A549 (cell line): Measurements from ENCODE around the gene COX10. TPM values are rescaled to one million over a fixed set of nuclear protein-coding genes. Genes with fewer than 3 reads are reported as not detected.

Source experiments
- ATAC-seq, 2 experiments: fragments of 200-7000 bp in 1 of 2; fragments of >200 bp in 1 of 2; cut with Nextera tagmentation in 1 of 2; cut with Tn5 transposase in 1 of 2; 3 replicates each; pipeline versions ENCODE4 v1.8.0 to v1.9.1; 2018 to 2020; ENCODE audit warnings: mild to moderate bottlenecking in 1 of 2, moderate library complexity in 1 of 2
- CTCF ChIA-PET: fragments of 300-600 bp; sonication (Branson Sonifier 250); formaldehyde crosslinking; extraction: SDS; loops from one replicate; lab custom pipeline; 2021; ENCODE audit warnings: antibody characterized with exemption, inconsistent platforms; lab: Yijun Ruan, JAX
- POLR2A ChIA-PET: fragments of 350-600 bp; formaldehyde crosslinking; extraction: SDS; loops from one replicate; lab custom pipeline; 2021; ENCODE audit warnings: antibody characterized with exemption, inconsistent platforms; lab: Yijun Ruan, JAX
- DNase-seq, 2 experiments: peaks; one replicate each; pipeline versions ENCODE4 v3.0.0 to v3.0.0-alpha.2; 2011 to 2016; ENCODE audit warnings: low read depth in 1 of 2, low spot score in 1 of 2
- FAIRE-seq: peaks from 2 replicates; lab custom pipeline; 2011; peaks lifted over from hg19 to GRCh38; lab: Jason Lieb, UNC
- H3K27ac ChIP-seq, 2 experiments: fragments of >200 bp; sonication (Bioruptor Twin); formaldehyde crosslinking; 3 replicates each; pipeline ENCODE4 v1.5.1; 2016 to 2017
- H3K4me1 ChIP-seq: fragments of >200 bp; sonication (Bioruptor Twin); formaldehyde crosslinking; 3 replicates; pipeline ENCODE4 v1.6.1; 2016
- H3K4me2 ChIP-seq: fragments of >200 bp; sonication (Bioruptor Twin); formaldehyde crosslinking; 3 replicates; pipeline ENCODE4 v1.6.1; 2016
- H3K4me3 ChIP-seq: fragments of >200 bp; sonication (Bioruptor Twin); formaldehyde crosslinking; 3 replicates; pipeline ENCODE4 v1.5.1; 2016
- H3K9me3 ChIP-seq: fragments of >200 bp; sonication (Bioruptor Twin); formaldehyde crosslinking; 3 replicates; pipeline ENCODE4 v1.6.1; 2016
- BHLHE40 ChIP-seq: IDR thresholded peaks from 2 replicates; pipeline ENCODE4 v1.6.1; 2012; ENCODE audit warnings: low read depth, low read length, inconsistent platforms
- CBX2 ChIP-seq: fragments of 200-600 bp; sonication (generic); IDR thresholded peaks from 2 replicates; pipeline ENCODE4 v1.6.1; 2016; ENCODE audit warnings: low read depth, mild to moderate bottlenecking, borderline replicate concordance
- CEBPB ChIP-seq, 2 experiments: fragments of >200 bp in 1 of 2; sonication (Bioruptor Twin) in 1 of 2; formaldehyde crosslinking in 1 of 2; IDR thresholded peaks; 2 replicates each; pipeline ENCODE4 v1.6.1; 2012 to 2016
- EHF ChIP-seq: fragments of 250-450 bp; sonication (Bioruptor Pico); IDR thresholded peaks from 2 replicates; pipeline ENCODE4 v1.5.0; 2020; ENCODE audit warnings: mild to moderate bottlenecking
- EHMT2 ChIP-seq: fragments of 200-600 bp; sonication (generic); IDR thresholded peaks from 2 replicates; pipeline ENCODE4 v1.6.1; 2016; ENCODE audit warnings: antibody characterized with exemption, low read depth, mild to moderate bottlenecking, moderate library complexity
- ESRRA ChIP-seq: fragments of 150-350 bp; IDR thresholded peaks from 2 replicates; pipeline ENCODE4 v1.6.1; 2014; ENCODE audit warnings: mild to moderate bottlenecking, low read length, borderline replicate concordance
- FOXS1 ChIP-seq: fragments of 250-450 bp; sonication (Bioruptor Pico); IDR thresholded peaks from 2 replicates; pipeline ENCODE4 v1.5.0; 2020; ENCODE audit warnings: mild to moderate bottlenecking, moderate library complexity
- HEYL ChIP-seq: fragments of 250-450 bp; sonication (Bioruptor Pico); IDR thresholded peaks from 2 replicates; pipeline ENCODE4 v1.8.0; 2021; ENCODE audit warnings: mild to moderate bottlenecking, moderate library complexity
- HOXB5 ChIP-seq: fragments of 250-450 bp; sonication (Bioruptor Pico); IDR thresholded peaks from 2 replicates; pipeline ENCODE4 v1.5.0; 2020; ENCODE audit warnings: mild to moderate bottlenecking, moderate library complexity
- JUN ChIP-seq, 2 experiments: fragments of >200 bp; sonication (Bioruptor Twin); formaldehyde crosslinking; IDR thresholded peaks; 2 replicates in 1 of 2; 3 replicates in 1 of 2; pipeline ENCODE4 v1.6.1; 2016 to 2017
- JUNB ChIP-seq: fragments of >200 bp; sonication (Bioruptor Twin); formaldehyde crosslinking; IDR thresholded peaks from 2 replicates; pipeline ENCODE4 v1.6.1; 2016
- KDM1A ChIP-seq: fragments of 200-600 bp; sonication (generic); IDR thresholded peaks from 2 replicates; pipeline ENCODE4 v1.6.1; 2016; ENCODE audit warnings: low read depth, mild to moderate bottlenecking
- MAFK ChIP-seq: fragments of 450-650 bp; IDR thresholded peaks from 2 replicates; pipeline ENCODE4 v1.6.1; 2014; ENCODE audit not compliant: partially characterized antibody
- MAZ ChIP-seq: fragments of 150-350 bp; IDR thresholded peaks from 2 replicates; pipeline ENCODE4 v1.6.1; 2014; ENCODE audit warnings: antibody characterized with exemption, low read depth, low read length, borderline replicate concordance
- MYC ChIP-seq: IDR thresholded peaks from 2 replicates; pipeline ENCODE4 v1.6.1; 2012; ENCODE audit warnings: mild to moderate bottlenecking, inconsistent platforms, low read length, improper control_type of control experiment, borderline replicate concordance
- NFE2L2 ChIP-seq: fragments of 150-350 bp; conservative IDR thresholded peaks from 2 replicates; pipeline ENCODE4 v1.6.1; 2014; ENCODE audit warnings: low read length
- NR3C1 ChIP-seq: fragments of >200 bp; sonication (Bioruptor Twin); formaldehyde crosslinking; IDR thresholded peaks from 3 replicates; pipeline ENCODE4 v1.6.1; 2017
- POLR2A ChIP-seq: IDR thresholded peaks from 2 replicates; pipeline ENCODE4 v1.6.1; 2012; ENCODE audit warnings: mild to moderate bottlenecking, low read length
- RARB ChIP-seq: fragments of 250-450 bp; sonication (Bioruptor Pico); IDR thresholded peaks from 2 replicates; pipeline ENCODE4 v1.8.0; 2021; ENCODE audit warnings: mild to moderate bottlenecking, moderate library complexity
- RCOR1 ChIP-seq: fragments of 150-350 bp; IDR thresholded peaks from 2 replicates; pipeline ENCODE4 v1.6.1; 2014; ENCODE audit warnings: antibody characterized with exemption, low read length, low read depth
- RNF2 ChIP-seq: fragments of 200-600 bp; sonication (generic); IDR thresholded peaks from 2 replicates; pipeline ENCODE4 v1.6.1; 2016; ENCODE audit warnings: low read depth, mild to moderate bottlenecking, antibody characterized with exemption, moderate library complexity, borderline replicate concordance
- SREBF2 ChIP-seq: fragments of 450-650 bp; IDR thresholded peaks from 2 replicates; pipeline ENCODE4 v1.6.1; 2014; ENCODE audit warnings: mild to moderate bottlenecking, moderate library complexity
- TFCP2L1 ChIP-seq: fragments of 250-450 bp; sonication (Bioruptor Pico); IDR thresholded peaks from 2 replicates; pipeline ENCODE4 v1.5.0; 2021; ENCODE audit warnings: mild to moderate bottlenecking
- TP53 ChIP-seq: fragments of 250-450 bp; sonication (Bioruptor Pico); IDR thresholded peaks from 2 replicates; pipeline ENCODE4 v1.5.0; 2021; ENCODE audit warnings: mild to moderate bottlenecking, moderate library complexity
- ZC3H11A ChIP-seq: fragments of 450-650 bp; IDR thresholded peaks from 2 replicates; pipeline ENCODE4 v1.6.1; 2014; ENCODE audit warnings: antibody characterized with exemption, mild to moderate bottlenecking
- ZFP36 ChIP-seq: fragments of 450-650 bp; IDR thresholded peaks from 2 replicates; pipeline ENCODE4 v1.6.1; 2014; ENCODE audit warnings: borderline replicate concordance; ENCODE audit not compliant: partially characterized antibody
- ZNF302 ChIP-seq: fragments of 250-450 bp; sonication (Bioruptor Pico); IDR thresholded peaks from 2 replicates; pipeline ENCODE4 v1.9.0; 2021; ENCODE audit warnings: inconsistent platforms, mild to moderate bottlenecking, moderate library complexity
- WGBS: methylation state at CpG from one replicate; pipeline ENCODE4 v1.1.6; 2017; ENCODE audit errors: missing lambda C conversion rate; 5-methylcytosine and 5-hydroxymethylcytosine counted together
- polyA plus RNA-seq, 4 experiments: library from polyadenylated mRNA; depleted of rRNA in 3 of 4; stranded (reverse); fragments of >200 nt; fragmentation: RNase III in 1 of 4; extraction: RNeasy Plus Mini Kit Qiagen cat#74134 plus additional on column Dnase treatment in 1 of 4; gene quantifications; 2 replicates in 3 of 4; 3 replicates in 1 of 4; pipeline ENCODE4 v1.2.3, GENCODE V29; 2011 to 2017
- TF ChIP-seq, protein P1 (sequence below): IDR thresholded peaks from 2 replicates; pipeline ENCODE4 v1.6.1; 2012
- TF ChIP-seq, protein P2 (sequence below): fragments of 450-650 bp; IDR thresholded peaks from 2 replicates; pipeline ENCODE4 v1.6.1; 2014; ENCODE audit warnings: antibody characterized with exemption
- TF ChIP-seq, protein P3 (sequence below): fragments of 250-450 bp; sonication (Bioruptor Pico); IDR thresholded peaks from 2 replicates; pipeline ENCODE4 v1.5.0; 2021; ENCODE audit warnings: mild to moderate bottlenecking, moderate library complexity, borderline replicate concordance

The COX10 gene
- polyA plus RNA-seq, 2 of the 4 experiments (the other 2 are of a cell fraction) = 15.1 to 25.8 TPM

DNA sequence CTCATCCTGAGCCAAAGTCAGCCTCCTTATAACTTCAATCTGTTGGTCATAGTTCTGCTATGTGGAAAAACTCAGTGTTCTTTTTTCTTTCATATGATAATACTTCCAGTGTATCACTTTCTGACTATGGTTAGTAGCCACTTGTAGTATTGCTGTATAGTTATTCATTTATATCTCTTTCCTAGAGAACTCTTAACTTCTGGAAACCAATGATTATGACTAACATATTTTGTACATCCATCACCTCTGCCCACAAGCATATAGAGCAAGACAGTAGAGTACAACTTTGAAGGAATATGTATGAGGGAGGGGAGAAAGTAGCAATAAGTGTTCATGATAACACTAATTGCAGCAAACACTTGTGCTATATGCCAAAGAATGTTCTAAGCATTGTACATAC is 38.6 kb downstream of the COX10 start:
- TF ChIP-seq KDM1A (no peak), TFCP2L1 (CRISPR knock-in tag) (no peak), FOXS1 (CRISPR knock-in tag) (no peak), POLR2A (no peak), EHMT2 (no peak), RCOR1 (no peak), TP53 (no peak), CBX2 (no peak), EHF (CRISPR knock-in tag) (no peak)
- TF ChIP-seq, protein P1, sequence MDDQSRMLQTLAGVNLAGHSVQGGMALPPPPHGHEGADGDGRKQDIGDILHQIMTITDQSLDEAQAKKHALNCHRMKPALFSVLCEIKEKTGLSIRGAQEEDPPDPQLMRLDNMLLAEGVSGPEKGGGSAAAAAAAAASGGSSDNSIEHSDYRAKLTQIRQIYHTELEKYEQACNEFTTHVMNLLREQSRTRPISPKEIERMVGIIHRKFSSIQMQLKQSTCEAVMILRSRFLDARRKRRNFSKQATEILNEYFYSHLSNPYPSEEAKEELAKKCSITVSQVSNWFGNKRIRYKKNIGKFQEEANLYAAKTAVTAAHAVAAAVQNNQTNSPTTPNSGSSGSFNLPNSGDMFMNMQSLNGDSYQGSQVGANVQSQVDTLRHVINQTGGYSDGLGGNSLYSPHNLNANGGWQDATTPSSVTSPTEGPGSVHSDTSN = no peak
- TF ChIP-seq, protein P2, sequence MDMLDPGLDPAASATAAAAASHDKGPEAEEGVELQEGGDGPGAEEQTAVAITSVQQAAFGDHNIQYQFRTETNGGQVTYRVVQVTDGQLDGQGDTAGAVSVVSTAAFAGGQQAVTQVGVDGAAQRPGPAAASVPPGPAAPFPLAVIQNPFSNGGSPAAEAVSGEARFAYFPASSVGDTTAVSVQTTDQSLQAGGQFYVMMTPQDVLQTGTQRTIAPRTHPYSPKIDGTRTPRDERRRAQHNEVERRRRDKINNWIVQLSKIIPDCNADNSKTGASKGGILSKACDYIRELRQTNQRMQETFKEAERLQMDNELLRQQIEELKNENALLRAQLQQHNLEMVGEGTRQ = no peak
- TF ChIP-seq, protein P3, sequence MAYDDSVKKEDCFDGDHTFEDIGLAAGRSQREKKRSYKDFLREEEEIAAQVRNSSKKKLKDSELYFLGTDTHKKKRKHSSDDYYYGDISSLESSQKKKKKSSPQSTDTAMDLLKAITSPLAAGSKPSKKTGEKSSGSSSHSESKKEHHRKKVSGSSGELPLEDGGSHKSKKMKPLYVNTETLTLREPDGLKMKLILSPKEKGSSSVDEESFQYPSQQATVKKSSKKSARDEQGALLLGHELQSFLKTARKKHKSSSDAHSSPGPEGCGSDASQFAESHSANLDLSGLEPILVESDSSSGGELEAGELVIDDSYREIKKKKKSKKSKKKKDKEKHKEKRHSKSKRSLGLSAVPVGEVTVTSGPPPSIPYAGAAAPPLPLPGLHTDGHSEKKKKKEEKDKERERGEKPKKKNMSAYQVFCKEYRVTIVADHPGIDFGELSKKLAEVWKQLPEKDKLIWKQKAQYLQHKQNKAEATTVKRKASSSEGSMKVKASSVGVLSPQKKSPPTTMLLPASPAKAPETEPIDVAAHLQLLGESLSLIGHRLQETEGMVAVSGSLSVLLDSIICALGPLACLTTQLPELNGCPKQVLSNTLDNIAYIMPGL (CRISPR knock-in tag) = no peak
- no peak for DNase-seq
- FAIRE-seq = no peak
- Histone ChIP-seq H3K27ac (no peak overlapping the region), H3K9me3 (no peaks in the 10 kb centered on the region), H3K4me1 (no peaks in the 10 kb centered on the region), H3K4me3 (no peak overlapping the region), H3K4me2 (no peak overlapping the region)
- POLR2A ChIA-PET = no interaction called here
- CTCF ChIA-PET = no interaction called here
- ATAC-seq = no peak

DNA sequence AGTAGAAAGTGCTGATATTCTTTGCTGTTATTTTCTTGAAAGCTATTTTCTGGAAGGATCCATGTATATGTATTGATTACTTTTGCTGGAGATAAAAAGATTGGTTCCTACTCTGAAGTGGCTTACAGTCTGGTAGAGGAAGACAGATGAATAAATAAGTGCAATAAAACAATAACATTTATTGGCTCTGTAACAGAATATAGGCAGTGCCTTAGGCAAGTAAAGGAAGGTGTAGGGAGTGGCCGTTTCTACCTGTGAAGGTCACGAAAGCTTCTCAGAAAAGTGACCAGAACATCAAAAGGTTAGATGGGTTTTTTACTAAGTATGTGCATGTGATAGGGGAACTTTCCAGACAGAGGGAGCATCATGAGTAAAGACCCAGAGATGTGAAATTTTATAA is 43.1 kb downstream of the COX10 start:
- FAIRE-seq (no peak), DNase-seq (no peak), ATAC-seq (no peak)
- Histone ChIP-seq H3K4me2 (no peak overlapping the region), H3K9me3 (no peaks in the 10 kb centered on the region), H3K4me3 (no peak overlapping the region), H3K4me1 (no peaks in the 10 kb centered on the region), H3K27ac (no peak overlapping the region)
- ChIA-PET CTCF (no interaction called here), POLR2A (no interaction called here)
- TF ChIP-seq RCOR1 (no peak), SREBF2 (no peak), ZNF302 (CRISPR knock-in tag) (no peak), JUNB (no peak), JUN (IDR thresholded peaks at IDR 0.05) (no peak), MYC (no peak), MAZ (no peak), CEBPB (IDR thresholded peaks at IDR 0.05) (no peak), RARB (CRISPR knock-in tag) (no peak)
- TF ChIP-seq, protein P3 (CRISPR knock-in tag) = no peak
- 87% methylated on average over 2 of the region's 2 CpGs for WGBS

DNA sequence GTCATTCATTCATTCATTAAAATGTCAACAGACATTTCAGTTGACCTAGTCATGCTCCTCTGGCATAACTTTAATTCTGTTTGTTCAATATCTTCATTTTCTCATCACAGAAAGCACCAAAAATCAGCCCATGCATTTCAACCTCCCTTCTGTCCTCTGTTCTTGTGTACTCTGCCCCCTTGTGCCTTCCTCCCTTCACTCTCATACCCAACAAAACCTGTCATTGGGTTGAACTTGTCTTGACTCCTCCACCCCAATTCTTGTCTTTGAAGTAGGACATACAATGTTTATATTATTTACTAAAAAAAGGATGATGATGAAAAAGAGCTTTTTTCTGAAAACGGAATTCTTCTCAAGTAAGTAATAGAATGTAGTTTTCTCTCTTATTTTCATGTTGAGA is 43.8 kb downstream of the COX10 start:
- no peak for DNase-seq
- no peak for FAIRE-seq
- Histone ChIP-seq H3K4me1 (no peaks in the 10 kb centered on the region), H3K4me2 (no peak overlapping the region), H3K9me3 (no peaks in the 10 kb centered on the region), H3K4me3 (no peak overlapping the region), H3K27ac (no peak overlapping the region)
- ChIA-PET POLR2A (no interaction called here), CTCF (interaction anchor here (0.6 kb wide), 1 partner anchor 915 kb away, joined by 3 read pairs; no protein-coding TSS in a partner anchor)
- WGBS = 86% methylated on average over 1 of the region's 1 CpG
- ATAC-seq = no peak
- TF ChIP-seq JUN (IDR thresholded peaks at IDR 0.05) (no peak), FOXS1 (CRISPR knock-in tag) (no peak), RCOR1 (no peak), MAZ (no peak), BHLHE40 (no peak), RNF2 (no peak), ZFP36 (no peak), HOXB5 (CRISPR knock-in tag) (no peak), EHMT2 (no peak), KDM1A (no peak), POLR2A (no peak), NFE2L2 (no peak), CBX2 (no peak), ESRRA (no peak), ZC3H11A (no peak), MAFK (no peak), NR3C1 (no peak), HEYL (CRISPR knock-in tag) (no peak)
- TF ChIP-seq, protein P1 = no peak
